Heart right ventricle (tissue), 16 donors: ENCODE measurements around the gene POLE. TPM values are rescaled to one million over a fixed set of nuclear protein-coding genes. Genes with fewer than 3 reads are reported as not detected.

Experiments
- ATAC-seq, 8 donors: fragments of 200-7000 bp; cut with Tn5 transposase; one replicate each; pipeline ENCODE4 v1.9.1; 2020; ENCODE audit warnings: mild to moderate bottlenecking in 8 of 8, moderate library complexity in 8 of 8, moderate number of reproducible peaks in 1 of 8
- DNase-seq, 2 donors: peaks; one replicate each; pipeline ENCODE4 v3.0.0-alpha.2; 2020
- H3K27ac ChIP-seq, 10 donors: fragments of 200-600 bp; sonication (generic) in 2 of 10; one replicate each; pipeline versions ENCODE4 v1.5.0 to v1.8.0; 2020 to 2022; ENCODE audit warnings: mild to moderate bottlenecking in 3 of 10
- H3K27me3 ChIP-seq, 7 donors: fragments of 200-600 bp; one replicate each; pipeline ENCODE4 v1.8.0; 2021 to 2022; ENCODE audit warnings: mild to moderate bottlenecking in 2 of 7
- H3K36me3 ChIP-seq, 9 donors: fragments of 200-600 bp; sonication (generic) in 1 of 9; one replicate each; pipeline versions ENCODE4 v1.5.0 to v1.8.0; 2020 to 2022; ENCODE audit warnings: mild to moderate bottlenecking in 2 of 9
- H3K4me1 ChIP-seq, 9 donors: fragments of 200-600 bp; sonication (generic) in 1 of 9; one replicate each; pipeline versions ENCODE4 v1.5.0 to v1.8.0; 2020 to 2022; ENCODE audit warnings: mild to moderate bottlenecking in 4 of 9
- H3K4me3 ChIP-seq, 10 donors: fragments of 200-600 bp; sonication (generic) in 2 of 10; one replicate each; pipeline versions ENCODE4 v1.5.0 to v1.8.0; 2020 to 2022; ENCODE audit warnings: mild to moderate bottlenecking in 7 of 10, moderate library complexity in 2 of 10
- H3K9me3 ChIP-seq, 11 donors: fragments of 200-600 bp in 10 of 11; sonication (generic) in 2 of 11; one replicate each; pipeline versions ENCODE4 v1.5.0 to v1.8.0; 2013 to 2022; ENCODE audit warnings: mild to moderate bottlenecking in 2 of 11, control low read depth in 1 of 11, moderate library complexity in 1 of 11
- CTCF ChIP-seq, 9 donors: fragments of 200-600 bp; sonication (generic) in 2 of 9; IDR thresholded peaks; one replicate each; pipeline versions ENCODE4 v1.5.0 to v1.8.0; 2021 to 2022; ENCODE audit warnings: antibody characterized with exemption in 9 of 9, mild to moderate bottlenecking in 5 of 9, moderate library complexity in 1 of 9
- WGBS, 2 donors: extraction: QIAGEN DNeasy Blood & Tissue Kit; methylation state at CpG; one replicate each; pipeline ENCODE4 v1.1.7; 2013; ENCODE audit warnings: inconsistent platforms in 1 of 2; 5-methylcytosine and 5-hydroxymethylcytosine counted together
- intact Hi-C, 10 donors: fragments of 100-400 bp; cut with DNase I; formaldehyde crosslinking; loops; one replicate each; pipeline versions ENCODE4 v1.11.1 to v1.14.2; 2022
- polyA plus RNA-seq, 2 donors: library from polyadenylated mRNA; stranded (reverse); fragments of 200-250 nt; gene quantifications; one replicate each; pipeline ENCODE4 v1.2.3, GENCODE V29; 2013
- total RNA-seq, 10 donors: library from RNA; stranded (reverse); fragmentation: NEBNext Ultra II Directional in 3 of 10; extraction: Animal tissue kit (Norgen Biotek cat#: 25700) in 3 of 10; gene quantifications; one replicate each; pipeline versions ENCODE4 v1.2.1 to v1.2.4, GENCODE V29; 2021 to 2023
- donor health status: Arrhythmogenic right ventricular cardiomyopathy.
- donor health status: ischemic (EF 13 %, LVEDD 7.1; RV severe dilation, severe dysfunction).
- donor health status: healthy with polysubstance abuse.
- donor health status: DM: no; HTN: yes; CAD: no.
- donor health status: DM: no; HTN: no; CAD: no.
- donor health status: ischemic (EF 25% LVEDD 6.9; RV normal size, moderate dysfunction).
- donor health status: ischemic (EF 25% LVEDD 5.7; RV mildly dilated, moderate dysfunction).
- donor health status: healthy.
- donor health status: DM: yes; HTN: yes; CAD: no.
- donor health status: Ischemic cardiomyopathy.
- donor health status: ischemic (EF 35%, LVEDD 5.7; RV mildly dilated, moderate dysfunction).
- donor health status: nonischemic (EF 11% LVEDD 7.7; RV severe dilation, severe dysfunction).
- donor health status: DM: yes; HTN: yes; CAD: no.
- donor health status: PGD.
- donor health status: ischemic (EF 29% LVEDD 5.4; RV normal size, mild dysfunction).
- donor health status: nonischemic (EF 23%, LVEDD 6.1; RV moderate dilation, normal function).

POLE gene
- total and polyA plus RNA-seq, 12 donors, result 6.8 to 25.8 (median 9.9) TPM

- Histone ChIP-seq H3K36me3 (peaks cover 0 to 88% (median 18%) of the 10 kb centered on the region in 9 donors), H3K27ac (no peak overlapping the region), H3K9me3 (no peaks in the 10 kb centered on the region), H3K4me1 (no peaks in the 10 kb centered on the region), H3K4me3 (no peak overlapping the region), H3K27me3 (no peaks in the 10 kb centered on the region)
- no peak for TF ChIP-seq CTCF (IDR thresholded peaks at IDR 0.05)
- intact Hi-C loops, result no loop called here
- 89 to 90% methylated on average over 10 of the region's 10 CpGs for WGBS, 2 donors
- DNase-seq (no peak), ATAC-seq (no peak)
Observed at GRCh38 chr12:132640936-132641335, 46.2 kb downstream of the POLE start.

- WGBS, 2 donors, result 89 to 93% methylated on average over 12 of the region's 12 CpGs
- no peak for DNase-seq
- no peak for ATAC-seq
- H3K36me3 ChIP-seq, result peaks cover 0 to 90% (median 27%) of the 10 kb centered on the region in 9 donors
- no peaks in the 10 kb centered on the region for H3K4me1 ChIP-seq
- no peak for TF ChIP-seq CTCF (IDR thresholded peaks at IDR 0.05)
- H3K27ac ChIP-seq, result no peak overlapping the region
- H3K4me3 ChIP-seq, result no peak overlapping the region
- no peaks in the 10 kb centered on the region for H3K9me3 ChIP-seq
- H3K27me3 ChIP-seq, result no peaks in the 10 kb centered on the region
- intact Hi-C loops, result no loop called here
Observed at GRCh38 chr12:132639956-132640520, 47.1 kb downstream of the POLE start.

GRCh38 chr12:132638541-132639408 lies 48.4 kb downstream of the POLE start:
- Histone ChIP-seq H3K4me3 (no peak overlapping the region), H3K27me3 (no peaks in the 10 kb centered on the region), H3K9me3 (no peaks in the 10 kb centered on the region), H3K27ac (no peak overlapping the region), H3K36me3 (peaks cover 0 to 95% (median 33%) of the 10 kb centered on the region in 9 donors), H3K4me1 (no peaks in the 10 kb centered on the region)
- 75 to 79% methylated on average over 25 of the region's 25 CpGs for WGBS, 2 donors
- no peak for DNase-seq
- peak; percentile 22 to 72 (median 68) for TF ChIP-seq CTCF (IDR thresholded peaks at IDR 0.05)
- intact Hi-C loops, result no loop called here
- peak in 4 of 8 donors; percentile 20 to 52 (median 35) for ATAC-seq

DNA sequence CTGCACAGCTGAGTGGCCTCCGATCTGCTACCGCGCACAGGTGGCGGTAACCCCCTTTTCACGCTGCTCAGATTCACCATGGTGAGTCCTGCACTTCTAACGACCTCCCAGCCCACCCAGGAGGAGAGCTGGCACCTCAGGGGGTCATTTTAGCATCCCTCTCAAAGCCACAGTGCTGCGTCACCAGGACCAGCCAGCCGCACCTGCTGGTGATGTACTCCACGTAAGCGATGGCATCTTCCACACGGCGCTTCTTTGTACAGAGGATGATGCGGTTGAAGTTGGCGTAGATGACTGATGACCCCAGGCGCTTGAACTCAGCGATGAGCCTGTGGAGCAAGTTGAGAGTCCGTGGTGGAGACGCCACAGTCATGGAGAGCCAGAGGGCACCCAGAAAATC lies 49.3 kb downstream of the POLE start:
- Histone ChIP-seq H3K27ac (no peak overlapping the region), H3K27me3 (no peaks in the 10 kb centered on the region), H3K4me1 (no peaks in the 10 kb centered on the region), H3K4me3 (no peak overlapping the region), H3K9me3 (no peaks in the 10 kb centered on the region), H3K36me3 (peaks cover 0 to 95% (median 39%) of the 10 kb centered on the region in 9 donors)
- WGBS, 2 donors, result 94 to 96% methylated on average over 18 of the region's 18 CpGs
- no peak for TF ChIP-seq CTCF (IDR thresholded peaks at IDR 0.05)
- ATAC-seq (no peak), DNase-seq (no peak)
- intact Hi-C loops, result no loop called here
